ENCODE measurements around the gene CREB3L2.
A peak's percentile ranks its signal among the peaks of the same experiment; 100 is the strongest.
"Not testable (repeated sequence)": the region's sequence is repeated elsewhere in the genome, so short reads cannot be mapped to it uniquely, and the experiment has no call there.

CREB3L2 gene

DNA sequence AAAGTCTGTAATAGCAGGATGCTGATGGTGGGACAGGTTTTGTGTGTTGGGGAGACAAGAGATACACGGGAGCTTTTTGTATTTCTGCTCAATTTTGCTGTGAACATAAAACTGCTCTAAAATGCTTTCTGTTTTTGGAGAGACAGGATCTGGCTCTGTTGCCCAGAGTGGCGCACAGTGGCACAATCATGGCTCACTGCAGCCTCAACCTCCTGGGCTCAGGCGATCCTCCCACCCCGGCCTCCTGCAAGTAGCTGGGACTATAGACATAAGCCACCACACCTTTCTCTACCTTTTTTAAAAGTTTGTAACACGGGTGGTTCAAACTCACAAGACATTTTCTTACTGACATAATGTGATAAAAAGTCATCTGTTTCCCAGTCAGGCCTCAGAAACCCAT is 14.3 kb downstream of the CREB3L2 start:
- DNase-seq (ENCODE audit: low spot score) = no peak

DNA sequence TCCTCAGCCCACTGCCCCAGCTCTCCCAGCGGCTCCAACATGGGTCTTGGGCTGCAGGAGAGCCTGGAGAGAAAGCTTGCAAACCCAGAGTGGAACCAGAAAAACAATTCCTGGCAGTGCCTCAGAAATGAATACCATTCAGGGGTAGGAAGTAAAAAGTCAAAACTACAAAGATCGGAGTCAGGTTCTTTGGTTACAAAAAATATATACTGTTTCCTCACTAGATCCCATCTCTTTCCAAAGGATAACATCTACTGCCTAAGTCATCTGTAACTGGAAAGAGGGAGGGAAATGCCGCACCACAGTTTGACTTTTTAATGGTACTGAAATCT is 14.9 kb downstream of the CREB3L2 start:
- no peak for DNase-seq (ENCODE audit: low spot score)

DNA sequence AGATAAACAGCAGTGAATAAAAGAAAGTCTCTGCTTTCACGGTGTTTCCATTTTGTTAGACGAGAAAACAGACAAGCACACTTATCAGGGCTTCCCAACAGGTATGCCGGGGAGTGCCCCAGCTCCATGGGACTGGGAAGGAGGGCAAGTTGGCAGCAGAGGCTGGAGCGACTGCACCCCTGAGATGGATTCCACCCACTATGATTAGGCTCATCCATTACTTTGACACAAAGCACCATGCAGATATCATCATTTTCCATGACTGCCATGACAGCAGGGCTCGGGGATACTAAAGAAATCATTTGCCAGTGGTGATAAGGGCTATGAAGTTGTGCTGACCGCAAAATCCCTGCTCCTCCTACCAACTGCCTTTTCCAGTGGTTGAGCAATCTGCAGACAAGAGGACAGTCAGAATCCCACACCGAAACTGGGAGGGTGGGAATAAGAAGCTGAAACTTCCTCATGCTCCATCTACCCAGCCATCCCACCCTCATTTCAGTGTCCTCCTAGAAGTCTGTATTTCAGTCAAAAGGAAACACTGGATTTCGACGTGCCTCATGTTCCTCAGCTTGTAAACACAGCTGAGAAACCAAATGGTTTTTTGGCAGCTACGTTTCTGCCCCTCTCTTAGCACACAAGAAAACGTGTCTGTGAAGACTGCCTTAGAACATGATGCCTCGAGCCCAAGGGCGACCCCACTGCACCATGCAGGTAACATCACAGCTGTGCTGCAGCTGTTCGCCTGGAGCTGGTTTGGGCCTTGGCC is 15.5 kb downstream of the CREB3L2 start:
- DNase-seq (ENCODE audit: low spot score) = peak; percentile 69

DNA sequence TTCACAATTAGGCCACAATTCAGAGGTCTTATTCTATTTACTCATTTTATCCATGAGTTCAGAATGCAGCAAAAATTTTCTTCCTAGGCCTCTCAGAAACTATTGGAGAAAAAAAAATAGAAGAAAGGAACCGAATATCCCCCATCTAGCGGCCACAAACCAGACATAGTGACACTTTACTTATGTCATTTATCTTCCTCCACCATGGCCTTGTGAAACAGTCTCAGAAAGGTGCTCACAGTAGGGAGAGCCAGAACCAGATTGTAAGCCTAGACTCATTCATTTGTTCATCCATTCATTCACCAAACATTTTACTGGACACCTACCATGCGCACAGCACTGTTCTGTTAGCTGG is 16.0 kb downstream of the CREB3L2 start:
- peak; percentile 75 for DNase-seq (ENCODE audit: low spot score)

DNA sequence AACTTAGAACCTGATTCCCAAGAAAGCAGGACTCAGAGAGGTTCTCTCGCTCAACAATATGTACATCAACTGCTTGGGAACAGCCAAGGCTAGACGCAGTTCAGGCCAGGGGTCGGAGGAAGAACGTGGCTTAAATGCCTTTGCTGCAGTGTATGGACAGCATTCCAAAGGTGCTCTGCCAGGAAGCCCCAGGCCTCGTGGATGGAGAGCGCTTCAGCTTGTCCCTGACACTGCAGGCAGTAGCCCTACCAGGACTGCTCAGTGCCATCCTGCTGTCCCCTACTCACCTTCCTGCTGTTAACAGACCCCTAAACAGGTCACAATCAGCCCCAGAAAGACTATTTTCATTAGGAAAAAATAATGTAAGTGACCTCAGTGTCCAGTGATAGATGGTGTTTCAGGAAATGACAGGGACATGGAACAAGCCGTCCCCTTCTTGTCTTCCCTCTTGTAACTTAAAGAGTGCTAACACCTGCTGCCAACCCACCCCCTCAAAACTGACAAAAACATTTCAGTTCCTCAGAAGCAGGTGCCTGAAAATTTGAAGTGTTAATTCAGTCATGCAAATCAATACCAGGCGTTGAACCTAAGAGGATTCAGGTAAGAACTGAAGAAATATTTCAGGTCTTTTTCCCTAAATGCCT is 16.5 kb downstream of the CREB3L2 start:
- DNase-seq (ENCODE audit: low spot score) = peak; percentile 79

- no peak for DNase-seq (ENCODE audit: low spot score)
These were observed 17.5 kb downstream of the CREB3L2 start for GRCh38 chr7:137984181-137985041.

GRCh38 chr7:137983323-137984008 is 18.4 kb downstream of the CREB3L2 start:
- no peak for DNase-seq (ENCODE audit: low spot score)

DNA sequence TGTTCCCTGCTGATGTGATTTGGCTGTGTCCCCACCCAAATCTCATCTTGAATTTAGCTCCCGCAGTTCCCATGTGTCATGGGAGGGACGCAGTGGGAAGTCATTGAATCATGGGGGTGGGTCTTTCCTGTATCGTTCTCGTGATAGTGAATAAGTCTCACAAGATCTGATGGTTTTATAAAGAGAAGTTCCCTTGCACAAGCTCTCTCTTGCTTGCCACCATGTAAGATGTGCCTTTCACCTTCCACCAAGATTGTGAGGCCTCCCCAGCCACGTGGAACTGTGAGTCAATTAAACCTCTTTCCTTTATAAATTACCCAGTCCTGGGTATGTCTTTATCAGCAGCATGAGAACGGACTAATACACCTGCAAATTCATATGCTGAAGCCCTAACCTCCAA is 19.5 kb downstream of the CREB3L2 start:
- not testable (repeated sequence) for DNase-seq (ENCODE audit: low spot score)

GRCh38 chr7:137981668-137982067 is 20.2 kb downstream of the CREB3L2 start:
- peak; percentile 47 for DNase-seq (ENCODE audit: low spot score)

- no peak for DNase-seq (ENCODE audit: low spot score)
These were observed 20.7 kb downstream of the CREB3L2 start for GRCh38 chr7:137981175-137981574.

GRCh38 chr7:137980308-137980707 is 21.6 kb downstream of the CREB3L2 start:
- no peak for DNase-seq (ENCODE audit: low spot score)

DNA sequence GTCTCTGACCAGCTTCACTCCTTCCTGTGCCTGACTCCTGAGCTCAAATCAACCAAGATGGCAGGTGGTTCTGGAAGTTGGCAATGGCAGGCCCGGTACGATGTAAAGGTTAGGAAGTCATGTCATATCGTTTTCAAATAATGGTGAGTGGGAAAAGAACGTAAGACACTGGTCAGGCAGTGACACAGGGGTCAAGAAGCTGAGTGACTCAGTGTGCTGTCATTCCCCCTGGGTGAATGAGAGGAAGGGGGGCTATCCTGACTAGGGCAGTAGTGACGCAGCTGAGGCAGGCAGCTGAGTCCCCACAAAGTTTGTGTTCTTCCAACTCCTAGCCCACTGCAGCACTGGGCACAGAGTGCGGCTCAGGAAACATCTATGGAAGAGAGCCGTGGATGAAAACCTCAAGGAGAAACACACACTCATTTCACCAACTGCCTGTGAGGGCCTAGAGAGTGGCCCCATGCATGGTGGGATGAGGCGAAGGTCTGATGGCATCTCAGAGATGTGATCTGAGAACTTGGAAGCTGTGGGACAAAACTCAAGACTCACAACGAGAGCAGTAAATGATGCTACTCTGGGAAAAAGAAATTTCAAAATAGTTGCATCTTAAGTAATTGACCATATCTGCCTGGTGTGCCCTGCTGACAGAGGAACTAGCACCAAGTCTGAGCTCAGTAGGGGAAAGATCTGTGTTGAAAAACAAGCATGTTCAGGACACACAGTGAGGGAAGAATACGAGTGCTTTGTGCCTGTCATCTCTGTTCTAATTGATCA is 23.2 kb downstream of the CREB3L2 start:
- no peak for DNase-seq (ENCODE audit: low spot score)

- no peak for DNase-seq (ENCODE audit: low spot score)
These were observed 24.7 kb downstream of the CREB3L2 start for GRCh38 chr7:137977173-137977572.

- DNase-seq (ENCODE audit: low spot score) = no peak
These were observed 25.2 kb downstream of the CREB3L2 start for GRCh38 chr7:137976696-137977095.

- no peak for DNase-seq (ENCODE audit: low spot score)
These were observed 25.7 kb downstream of the CREB3L2 start for GRCh38 chr7:137976232-137976631.

GRCh38 chr7:137975768-137976167 is 26.1 kb downstream of the CREB3L2 start:
- DNase-seq (ENCODE audit: low spot score) = no peak

- no peak for DNase-seq (ENCODE audit: low spot score)
These were observed 26.7 kb downstream of the CREB3L2 start for GRCh38 chr7:137975221-137975620.

DNA sequence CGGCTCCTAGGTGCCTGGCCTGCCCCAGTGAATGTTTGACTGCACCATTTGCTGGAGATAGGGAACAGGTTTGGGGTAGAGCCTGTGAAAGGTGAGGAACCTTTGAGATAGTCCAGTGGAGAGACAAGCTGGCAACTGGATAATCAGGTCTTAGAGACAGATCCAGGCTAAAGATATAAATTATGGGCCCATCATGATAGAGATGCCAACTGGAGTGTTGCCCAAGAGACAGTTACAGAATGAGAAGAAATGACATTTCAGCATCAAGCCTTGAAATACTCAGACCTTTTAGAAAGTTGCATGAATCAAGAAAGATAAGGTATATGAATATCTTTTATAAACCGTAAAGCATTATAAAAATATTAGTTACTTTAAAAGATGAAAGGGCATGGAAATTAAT is 27.1 kb downstream of the CREB3L2 start:
- no peak for DNase-seq (ENCODE audit: low spot score)

- DNase-seq (ENCODE audit: low spot score) = no peak
These were observed 31.5 kb downstream of the CREB3L2 start for GRCh38 chr7:137970253-137970975.

GRCh38 chr7:137969828-137970227 is 32.1 kb downstream of the CREB3L2 start:
- no peak for DNase-seq (ENCODE audit: low spot score)

GRCh38 chr7:137968890-137969289 is 33.0 kb downstream of the CREB3L2 start:
- DNase-seq (ENCODE audit: low spot score) = no peak
